Stomach (tissue), 19 donors: ENCODE results near the gene OTUD3. TPM values are rescaled to one million over a fixed set of nuclear protein-coding genes. Genes with fewer than 3 reads are reported as not detected.

Experiments
- DNase-seq, 2 donors: peaks; one replicate each; pipeline versions ENCODE4 v3.0.0 to v3.0.0-alpha.2; 2013 to 2019
- H3K27ac ChIP-seq, 5 donors: fragments of 200-600 bp in 4 of 5; sonication (generic) in 4 of 5; one replicate each; pipeline ENCODE4 v1.5.1; 2013 to 2019; ENCODE audit warnings: mild to moderate bottlenecking in 1 of 5, moderate library complexity in 1 of 5
- H3K27me3 ChIP-seq, 3 donors: fragments of 200-600 bp; sonication (generic); one replicate each; pipeline ENCODE4 v1.5.1; 2017 to 2019; ENCODE audit warnings: mixed run types in 1 of 3
- H3K36me3 ChIP-seq, 4 donors: fragments of 200-600 bp; sonication (generic); 1 replicate in 3 of 4; 2 replicates in 1 of 4; pipeline ENCODE4 v1.5.1; 2016 to 2019
- H3K4me1 ChIP-seq, 4 donors: fragments of 200-600 bp; sonication (generic); one replicate each; pipeline ENCODE4 v1.5.1; 2016 to 2019
- H3K4me3 ChIP-seq, 4 donors: fragments of 200-600 bp; sonication (generic) in 3 of 4; one replicate each; pipeline ENCODE4 v1.5.1; 2016 to 2019; ENCODE audit warnings: mild to moderate bottlenecking in 1 of 4
- H3K9me3 ChIP-seq, 4 donors: fragments of 200-600 bp; sonication (generic); one replicate each; pipeline ENCODE4 v1.5.1; 2016 to 2019
- EP300 ChIP-seq: sonication (generic); formaldehyde crosslinking; IDR thresholded peaks from one replicate; pipeline ENCODE4 v1.6.1; 2017; ENCODE audit warnings: antibody characterized with exemption
- POLR2A ChIP-seq, 4 donors: fragments of 450-650 bp; IDR thresholded peaks; one replicate each; pipeline ENCODE4 v1.6.1; 2016; ENCODE audit warnings: antibody characterized with exemption in 4 of 4, control low read depth in 2 of 4, mild to moderate bottlenecking in 1 of 4, moderate library complexity in 1 of 4
- POLR2AphosphoS5 ChIP-seq, 3 donors: sonication (generic); formaldehyde crosslinking; IDR thresholded peaks; one replicate each; pipeline ENCODE4 v1.6.1; 2016; ENCODE audit warnings: antibody characterized with exemption in 3 of 3
- WGBS, 5 donors: extraction: QIAGEN DNeasy Blood & Tissue Kit in 3 of 5; methylation state at CpG; one replicate each; pipeline versions ENCODE4 v1.1.5 to v1.1.7; 2013 to 2018; 5-methylcytosine and 5-hydroxymethylcytosine counted together
- intact Hi-C: fragments of 100-400 bp; cut with DNase I; formaldehyde crosslinking; loops from one replicate; pipeline ENCODE4 v1.15.1; 2023; ENCODE audit warnings: low total_unique reads
- long read RNA-seq, 10 donors: transcript quantifications; one replicate each; lab custom pipeline, GENCODE V29; 2026
- polyA plus RNA-seq, 3 donors: library from polyadenylated mRNA; stranded (reverse); fragments of 200-250 nt; gene quantifications; one replicate each; pipeline ENCODE4 v1.2.3, GENCODE V29; 2013
- total RNA-seq, 5 donors: library from RNA; depleted of rRNA; stranded (reverse); fragments of >200 nt; gene quantifications; one replicate each; pipeline versions ENCODE4 v1.1.0 to v1.2.3, GENCODE V29; 2014 to 2016
- TF ChIP-seq, protein P1 (sequence below), 7 experiments: fragments of 450-650 bp in 4 of 7; fragments of 200-600 bp in 3 of 7; sonication (generic) in 3 of 7; IDR thresholded peaks; one replicate each; pipeline ENCODE4 v1.5.1; 2016 to 2019; ENCODE audit warnings: antibody characterized with exemption in 7 of 7, control low read depth in 2 of 7, mild to moderate bottlenecking in 1 of 7
- donor health status: healthy with polysubstance abuse.
- donor health status: Bipolar disorder and iron deficiency.
- donor health status: healthy.

Gene OTUD3, protein sequence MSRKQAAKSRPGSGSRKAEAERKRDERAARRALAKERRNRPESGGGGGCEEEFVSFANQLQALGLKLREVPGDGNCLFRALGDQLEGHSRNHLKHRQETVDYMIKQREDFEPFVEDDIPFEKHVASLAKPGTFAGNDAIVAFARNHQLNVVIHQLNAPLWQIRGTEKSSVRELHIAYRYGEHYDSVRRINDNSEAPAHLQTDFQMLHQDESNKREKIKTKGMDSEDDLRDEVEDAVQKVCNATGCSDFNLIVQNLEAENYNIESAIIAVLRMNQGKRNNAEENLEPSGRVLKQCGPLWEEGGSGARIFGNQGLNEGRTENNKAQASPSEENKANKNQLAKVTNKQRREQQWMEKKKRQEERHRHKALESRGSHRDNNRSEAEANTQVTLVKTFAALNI
- 10 to 100 TPM in 1 of 5 donors, 1 to 10 TPM in 4; 1.2 to 13.2 (median 7.1) TPM for total RNA-seq
- polyA plus RNA-seq, result 1 to 10 TPM in 2 of 3 donors, under 1 TPM in 1; 0.93 to 1.9 (median 1.1) TPM
- long read RNA-seq, donor 1, result 0 reads
- long read RNA-seq, donor 2, full-length matches to known transcripts, result 1 of 1 reads
- long read RNA-seq, donor 2, partial matches to known transcripts, result 0 of 1 reads
- long read RNA-seq, donor 2, other reads (novel, unspliced or antisense), result 0 of 1 reads
- long read RNA-seq, donor 3, result 0 reads
- long read RNA-seq, donor 4, result 0 reads
- long read RNA-seq, donor 5, result 0 reads
- long read RNA-seq, donor 6, result 0 reads
- long read RNA-seq, donor 7, result 0 reads
- long read RNA-seq, donor 8, result 0 reads
- long read RNA-seq, donor 9, result 0 reads
- long read RNA-seq, donor 10, result 0 reads

DNA sequence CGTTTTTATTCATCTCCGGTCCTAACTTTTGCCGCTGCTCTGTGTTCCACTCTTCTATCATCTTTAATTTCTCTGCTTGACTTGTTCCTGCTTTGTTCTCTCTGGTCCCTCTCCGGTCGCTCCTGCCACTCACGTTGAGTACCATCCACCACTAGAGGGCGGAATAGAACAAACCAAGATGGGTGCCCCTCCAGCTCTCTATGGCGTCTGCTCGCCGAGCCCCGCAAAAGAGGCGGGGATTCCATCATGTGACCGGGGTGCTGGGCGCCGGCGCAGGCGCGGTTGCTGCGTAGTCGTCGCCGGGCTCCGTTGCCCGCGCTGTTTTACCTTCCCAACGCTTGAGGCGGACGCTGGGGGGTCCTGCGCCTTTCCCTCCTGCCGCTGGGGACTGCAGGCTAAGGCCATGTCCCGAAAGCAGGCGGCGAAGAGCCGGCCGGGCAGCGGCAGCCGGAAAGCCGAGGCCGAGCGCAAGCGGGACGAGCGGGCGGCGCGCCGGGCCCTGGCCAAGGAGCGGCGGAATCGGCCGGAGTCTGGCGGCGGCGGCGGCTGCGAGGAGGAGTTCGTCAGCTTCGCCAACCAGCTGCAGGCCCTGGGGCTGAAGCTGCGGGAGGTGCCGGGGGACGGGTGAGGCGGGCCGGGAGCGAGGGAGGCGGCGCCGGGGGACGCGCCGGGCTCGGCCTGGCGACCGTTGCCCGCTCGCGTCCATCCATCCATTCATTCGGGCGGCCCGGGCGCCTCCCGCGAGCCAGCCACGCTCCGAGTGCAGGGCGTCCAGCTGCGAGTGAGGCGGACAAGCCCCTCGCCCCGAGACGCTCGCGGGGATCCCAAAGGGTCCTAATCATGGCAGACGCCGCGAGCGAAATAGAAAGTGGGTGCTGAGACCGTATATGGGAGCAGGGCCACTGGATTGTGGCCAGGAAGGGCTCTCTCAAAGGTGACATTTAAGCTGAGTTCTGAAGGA, at the start of gene OTUD3:
Gene OTUD3 (plus strand): TSS at position 285 of the 961 bp plus-strand sequence. CDS start 119 bp downstream, at position 404.
- peak in 2 of 4 donors; percentile 51 to 61 for TF ChIP-seq POLR2A (IDR thresholded peaks at IDR 0.05)
- TF ChIP-seq EP300, result no peak
- TF ChIP-seq, protein P1, sequence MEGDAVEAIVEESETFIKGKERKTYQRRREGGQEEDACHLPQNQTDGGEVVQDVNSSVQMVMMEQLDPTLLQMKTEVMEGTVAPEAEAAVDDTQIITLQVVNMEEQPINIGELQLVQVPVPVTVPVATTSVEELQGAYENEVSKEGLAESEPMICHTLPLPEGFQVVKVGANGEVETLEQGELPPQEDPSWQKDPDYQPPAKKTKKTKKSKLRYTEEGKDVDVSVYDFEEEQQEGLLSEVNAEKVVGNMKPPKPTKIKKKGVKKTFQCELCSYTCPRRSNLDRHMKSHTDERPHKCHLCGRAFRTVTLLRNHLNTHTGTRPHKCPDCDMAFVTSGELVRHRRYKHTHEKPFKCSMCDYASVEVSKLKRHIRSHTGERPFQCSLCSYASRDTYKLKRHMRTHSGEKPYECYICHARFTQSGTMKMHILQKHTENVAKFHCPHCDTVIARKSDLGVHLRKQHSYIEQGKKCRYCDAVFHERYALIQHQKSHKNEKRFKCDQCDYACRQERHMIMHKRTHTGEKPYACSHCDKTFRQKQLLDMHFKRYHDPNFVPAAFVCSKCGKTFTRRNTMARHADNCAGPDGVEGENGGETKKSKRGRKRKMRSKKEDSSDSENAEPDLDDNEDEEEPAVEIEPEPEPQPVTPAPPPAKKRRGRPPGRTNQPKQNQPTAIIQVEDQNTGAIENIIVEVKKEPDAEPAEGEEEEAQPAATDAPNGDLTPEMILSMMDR (IDR thresholded peaks at IDR 0.05), result peak in 6 of 7 experiments; percentile 55 to 98 (median 84)
- TF ChIP-seq POLR2AphosphoS5 (IDR thresholded peaks at IDR 0.05), result peak; percentile 84 to 93 (median 89)
- Histone ChIP-seq H3K27ac (peak within 1 kb of the TSS; percentile 89 to 95 (median 90)), H3K36me3 (no peaks in the 10 kb centered on the region), H3K9me3 (no peaks in the 10 kb centered on the region), H3K27me3 (peaks cover 0 to 4% (median 0%) of the 10 kb centered on the region in 3 donors), H3K4me3 (peak within 1 kb of the TSS; percentile 75 to 91 (median 90)), H3K4me1 (peaks cover 16 to 45% (median 26%) of the 10 kb centered on the region in 4 donors)
- WGBS, 5 donors, result 0 to 1% (median 1%) methylated on average over 24 to 97 of the region's 97 CpGs
- DNase-seq, result peak; percentile 95 to 99
- intact Hi-C loops, result no loop called here

DNA sequence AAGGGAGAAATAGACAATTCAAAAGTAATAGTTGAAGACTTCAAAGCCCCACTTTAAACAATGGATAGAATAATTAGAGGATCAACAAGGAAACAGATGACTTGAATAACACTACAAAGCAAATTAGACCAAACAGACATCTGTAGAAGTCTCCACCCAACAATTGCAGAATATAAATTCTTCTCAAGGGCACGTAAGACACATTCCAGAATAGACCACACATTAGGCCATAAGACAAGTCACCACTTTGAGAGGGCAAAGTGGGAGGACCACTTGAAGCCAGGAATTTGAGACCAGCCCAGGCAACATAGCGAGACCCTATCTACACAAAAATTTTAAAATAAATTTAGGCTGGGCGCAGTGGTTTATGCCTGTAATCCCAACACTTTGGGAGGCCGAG, 46.6 kb upstream of the OTUD3 start:
- intact Hi-C loops, result no loop called here
- H3K4me3 ChIP-seq, result no peak overlapping the region
- H3K27me3 ChIP-seq, result no peaks in the 10 kb centered on the region
- peaks cover 0 to 7% (median 0%) of the 10 kb centered on the region in 4 donors for H3K9me3 ChIP-seq
- no peak overlapping the region for H3K27ac ChIP-seq
- 87 to 95% (median 91%) methylated on average over 4 of the region's 4 CpGs for WGBS, 5 donors
- no peaks in the 10 kb centered on the region for H3K4me1 ChIP-seq
- no peaks in the 10 kb centered on the region for H3K36me3 ChIP-seq
- no peak for DNase-seq
- TF ChIP-seq, protein P1 (IDR thresholded peaks at IDR 0.05), result no peak
- TF ChIP-seq POLR2A (IDR thresholded peaks at IDR 0.05), result no peak
- no peak for TF ChIP-seq EP300
- TF ChIP-seq POLR2AphosphoS5 (IDR thresholded peaks at IDR 0.05), result no peak

DNA sequence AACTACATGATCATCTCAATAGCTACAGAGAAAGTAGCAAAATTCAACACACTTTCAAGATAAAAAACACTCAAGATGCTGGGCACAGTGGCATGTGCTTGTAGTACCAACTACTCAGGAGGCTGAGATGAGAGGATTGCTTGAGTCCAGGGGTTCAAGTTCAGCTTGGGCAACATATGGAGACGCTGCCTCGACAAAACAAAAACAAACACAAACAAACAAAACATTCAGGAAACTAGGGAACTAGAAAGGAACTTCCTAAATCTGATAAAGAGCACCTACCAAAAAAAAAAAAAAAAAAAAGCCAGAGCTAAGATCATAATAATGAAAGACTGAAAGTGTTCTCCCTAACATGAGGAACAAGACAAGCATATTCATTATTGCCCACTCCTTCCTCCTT, 44.3 kb upstream of the OTUD3 start:
- H3K27me3 ChIP-seq, result no peaks in the 10 kb centered on the region
- H3K4me1 ChIP-seq, result no peaks in the 10 kb centered on the region
- no peak overlapping the region for H3K27ac ChIP-seq
- 54 to 71% (median 64%) methylated on average over 2 of the region's 2 CpGs for WGBS, 5 donors
- DNase-seq, result no peak
- H3K36me3 ChIP-seq, result no peaks in the 10 kb centered on the region
- intact Hi-C loops, result no loop called here
- no peak overlapping the region for H3K4me3 ChIP-seq
- TF ChIP-seq POLR2A (IDR thresholded peaks at IDR 0.05), result no peak
- no peak for TF ChIP-seq POLR2AphosphoS5 (IDR thresholded peaks at IDR 0.05)
- TF ChIP-seq, protein P1 (IDR thresholded peaks at IDR 0.05), result no peak
- TF ChIP-seq EP300, result no peak
- H3K9me3 ChIP-seq, result no peaks in the 10 kb centered on the region
